Liver (tissue), 9 donors: ENCODE data around the gene HCK. TPM values are rescaled to one million over a fixed set of nuclear protein-coding genes. Genes with fewer than 3 reads are reported as not detected.
A peak's percentile ranks its signal among the peaks of the same experiment; 100 is the strongest.

ENCODE experiments used
- DNase-seq: peaks from one replicate; pipeline ENCODE4 v3.0.0-alpha.2; 2017; ENCODE audit warnings: low spot score
- H3K27ac ChIP-seq, 2 donors: one replicate each; pipeline ENCODE4 v1.7.0; 2013; ENCODE audit warnings: inconsistent platforms in 2 of 2, low read length in 2 of 2, control low read depth in 1 of 2, low read depth in 1 of 2, mild to moderate bottlenecking in 1 of 2
- H3K27me3 ChIP-seq, 4 donors: one replicate each; pipeline versions ENCODE4 v1.6.1 to v1.7.0; 2013; ENCODE audit warnings: low read length in 3 of 4, inconsistent platforms in 1 of 4, mild to moderate bottlenecking in 1 of 4, moderate library complexity in 1 of 4; ENCODE audit not compliant: control insufficient read depth in 4 of 4, insufficient read depth in 4 of 4
- H3K36me3 ChIP-seq, 4 donors: one replicate each; pipeline versions ENCODE4 v1.6.1 to v1.7.0; 2013; ENCODE audit warnings: low read length in 3 of 4, mild to moderate bottlenecking in 3 of 4, low read depth in 1 of 4, moderate library complexity in 1 of 4; ENCODE audit not compliant: control insufficient read depth in 4 of 4, insufficient read depth in 3 of 4
- H3K4me1 ChIP-seq, 4 donors: one replicate each; pipeline versions ENCODE4 v1.6.1 to v1.7.0; 2013; ENCODE audit warnings: low read length in 3 of 4, mild to moderate bottlenecking in 3 of 4, moderate library complexity in 1 of 4; ENCODE audit not compliant: control insufficient read depth in 4 of 4, insufficient read depth in 4 of 4
- H3K4me3 ChIP-seq, 3 donors: one replicate each; pipeline versions ENCODE4 v1.6.1 to v1.7.0; 2013; ENCODE audit warnings: low read length in 3 of 3, control low read depth in 1 of 3, low read depth in 1 of 3, mild to moderate bottlenecking in 1 of 3
- H3K9ac ChIP-seq, 2 donors: one replicate each; pipeline ENCODE4 v1.7.0; 2013; ENCODE audit warnings: low read length in 2 of 2, mild to moderate bottlenecking in 2 of 2, moderate library complexity in 2 of 2, control low read depth in 1 of 2, low read depth in 1 of 2
- H3K9me3 ChIP-seq, 4 donors: one replicate each; pipeline versions ENCODE4 v1.6.1 to v1.7.0; 2013; ENCODE audit warnings: low read length in 3 of 4; ENCODE audit not compliant: control insufficient read depth in 4 of 4
- EGR1 ChIP-seq, 2 donors: IDR thresholded peaks; 2 replicates each; pipeline ENCODE4 v1.6.1; 2016 to 2018; ENCODE audit warnings: antibody characterized with exemption in 2 of 2, low read depth in 2 of 2
- FOXA1 ChIP-seq: IDR thresholded peaks from 2 replicates; pipeline ENCODE4 v1.6.1; 2016; ENCODE audit warnings: antibody characterized with exemption
- FOXA2 ChIP-seq: IDR thresholded peaks from 2 replicates; pipeline ENCODE4 v1.6.1; 2016; ENCODE audit warnings: antibody characterized with exemption
- GABPA ChIP-seq, 2 donors: IDR thresholded peaks in 1 of 2; conservative IDR thresholded peaks in 1 of 2; 2 replicates each; pipeline ENCODE4 v1.6.1; 2016; ENCODE audit warnings: antibody characterized with exemption in 2 of 2, mild to moderate bottlenecking in 1 of 2, moderate library complexity in 1 of 2
- HNF4A ChIP-seq, 2 donors: conservative IDR thresholded peaks; 2 replicates each; pipeline ENCODE4 v1.6.1; 2016; ENCODE audit warnings: antibody characterized with exemption in 2 of 2, mild to moderate bottlenecking in 2 of 2
- HNF4G ChIP-seq: IDR thresholded peaks from 2 replicates; pipeline ENCODE4 v1.6.1; 2016; ENCODE audit warnings: antibody characterized with exemption
- JUND ChIP-seq, 2 donors: IDR thresholded peaks; 2 replicates each; pipeline ENCODE4 v1.6.1; 2016; ENCODE audit warnings: antibody characterized with exemption in 2 of 2
- MAX ChIP-seq: IDR thresholded peaks from 2 replicates; pipeline ENCODE4 v1.6.1; 2016; ENCODE audit warnings: antibody characterized with exemption
- NR2F2 ChIP-seq: IDR thresholded peaks from 2 replicates; pipeline ENCODE4 v1.6.1; 2016; ENCODE audit warnings: antibody characterized with exemption
- RAD21 ChIP-seq, 2 donors: IDR thresholded peaks; 2 replicates each; pipeline ENCODE4 v1.6.1; 2016; ENCODE audit warnings: antibody characterized with exemption in 2 of 2, mild to moderate bottlenecking in 2 of 2
- REST ChIP-seq: IDR thresholded peaks from 2 replicates; pipeline ENCODE4 v1.6.1; 2016; ENCODE audit warnings: antibody characterized with exemption, mild to moderate bottlenecking
- RXRA ChIP-seq, 2 donors: IDR thresholded peaks; 2 replicates each; pipeline ENCODE4 v1.6.1; 2017 to 2018; ENCODE audit warnings: antibody characterized with exemption in 2 of 2, mild to moderate bottlenecking in 1 of 2
- SP1 ChIP-seq: IDR thresholded peaks from 2 replicates; pipeline ENCODE4 v1.6.1; 2018; ENCODE audit warnings: antibody characterized with exemption, mild to moderate bottlenecking
- TAF1 ChIP-seq: conservative IDR thresholded peaks from 2 replicates; pipeline ENCODE4 v1.6.1; 2016; ENCODE audit warnings: antibody characterized with exemption, mild to moderate bottlenecking
- YY1 ChIP-seq: IDR thresholded peaks from 2 replicates; pipeline ENCODE4 v1.6.1; 2016; ENCODE audit warnings: antibody characterized with exemption, mild to moderate bottlenecking
- ZBTB33 ChIP-seq: IDR thresholded peaks from 2 replicates; pipeline ENCODE4 v1.6.1; 2016; ENCODE audit warnings: antibody characterized with exemption
- WGBS: extraction: QIAGEN DNeasy Blood & Tissue Kit; methylation state at CpG from one replicate; pipeline ENCODE4 v1.1.7; 2013; 5-methylcytosine and 5-hydroxymethylcytosine counted together
- polyA plus RNA-seq, 2 donors: library from polyadenylated mRNA; stranded (reverse) in 1 of 2; unstranded in 1 of 2; fragments of 200-250 nt in 1 of 2; fragments of >200 nt in 1 of 2; fragmentation: Nextera tagmentation in 1 of 2; extraction: Ambion mirVana in 1 of 2; gene quantifications; one replicate each; pipeline versions ENCODE4 v1.2.1 to v1.2.3, GENCODE V29; 2013 to 2015
- total RNA-seq, 2 donors: library from RNA; depleted of rRNA; stranded (reverse); fragments of >200 nt; gene quantifications; one replicate each; pipeline ENCODE4 v1.2.3, GENCODE V29; 2014
- TF ChIP-seq, protein P1 (sequence below): IDR thresholded peaks from 2 replicates; pipeline ENCODE4 v1.6.1; 2016; ENCODE audit warnings: antibody characterized with exemption
- TF ChIP-seq, protein P2 (sequence below): fragments of 150-350 bp; IDR thresholded peaks from 2 replicates; pipeline ENCODE4 v1.5.1; 2017; ENCODE audit warnings: improper control_type of control experiment, low read depth, low read length; ENCODE audit not compliant: missing input control
- donor health status: healthy.
- donor health status: healthy.
- donor health status: healthy.
- donor health status: healthy.
- donor health status: healthy.

The HCK gene
- total and polyA plus RNA-seq, 4 donors = 1.8 to 20.6 (median 10.2) TPM

DNA sequence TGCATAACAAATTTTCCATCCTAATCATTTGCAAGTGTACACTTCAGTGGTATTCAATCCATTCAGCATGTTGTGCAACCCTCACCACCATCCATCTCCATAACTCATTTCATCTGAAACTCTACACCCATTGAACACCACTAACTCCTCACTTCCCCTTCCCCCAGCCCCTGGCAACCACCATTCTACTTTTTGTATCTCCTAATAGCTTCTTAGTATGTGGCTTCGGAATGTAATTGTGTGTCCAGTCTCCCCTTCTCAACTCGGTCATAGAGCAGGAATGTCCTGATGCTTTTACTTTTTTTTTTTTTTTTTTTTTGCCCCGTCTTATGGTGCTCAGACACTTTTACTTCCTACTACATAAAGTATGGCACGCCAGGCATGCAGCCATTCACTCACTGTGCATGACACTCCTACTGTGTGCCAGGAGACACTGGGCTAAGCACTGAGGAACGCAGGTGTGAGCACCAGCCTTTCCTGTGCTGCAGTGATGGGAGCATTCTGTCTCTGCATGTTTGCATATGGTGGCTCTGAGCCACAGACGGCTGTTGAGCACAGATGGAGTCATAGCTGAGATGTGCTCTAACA, 15.3 kb downstream of the HCK start:
- no peaks in the 10 kb centered on the region for H3K36me3 ChIP-seq
- no peak overlapping the region for H3K4me3 ChIP-seq
- no peaks in the 10 kb centered on the region for H3K4me1 ChIP-seq
- DNase-seq = no peak
- 68% methylated on average over 6 of the region's 6 CpGs for WGBS
- H3K9ac ChIP-seq = no peak overlapping the region
- TF ChIP-seq FOXA1 (no peak), NR2F2 (no peak), MAX (no peak), HNF4A (conservative IDR thresholded peaks at IDR 0.05) (no peak), TAF1 (no peak), REST (no peak), FOXA2 (no peak), YY1 (no peak), HNF4G (no peak), JUND (IDR thresholded peaks at IDR 0.05) (no peak), EGR1 (IDR thresholded peaks at IDR 0.05; ENCODE audit: low read depth in 2 of 2) (no peak), RXRA (IDR thresholded peaks at IDR 0.05) (no peak), GABPA (IDR thresholded peaks at IDR 0.05 in 1 of 2, conservative IDR thresholded peaks at IDR 0.05 in 1 of 2) (no peak), ZBTB33 (no peak)
- TF ChIP-seq, protein P1, sequence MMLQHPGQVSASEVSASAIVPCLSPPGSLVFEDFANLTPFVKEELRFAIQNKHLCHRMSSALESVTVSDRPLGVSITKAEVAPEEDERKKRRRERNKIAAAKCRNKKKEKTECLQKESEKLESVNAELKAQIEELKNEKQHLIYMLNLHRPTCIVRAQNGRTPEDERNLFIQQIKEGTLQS = no peak
- TF ChIP-seq, protein P2, sequence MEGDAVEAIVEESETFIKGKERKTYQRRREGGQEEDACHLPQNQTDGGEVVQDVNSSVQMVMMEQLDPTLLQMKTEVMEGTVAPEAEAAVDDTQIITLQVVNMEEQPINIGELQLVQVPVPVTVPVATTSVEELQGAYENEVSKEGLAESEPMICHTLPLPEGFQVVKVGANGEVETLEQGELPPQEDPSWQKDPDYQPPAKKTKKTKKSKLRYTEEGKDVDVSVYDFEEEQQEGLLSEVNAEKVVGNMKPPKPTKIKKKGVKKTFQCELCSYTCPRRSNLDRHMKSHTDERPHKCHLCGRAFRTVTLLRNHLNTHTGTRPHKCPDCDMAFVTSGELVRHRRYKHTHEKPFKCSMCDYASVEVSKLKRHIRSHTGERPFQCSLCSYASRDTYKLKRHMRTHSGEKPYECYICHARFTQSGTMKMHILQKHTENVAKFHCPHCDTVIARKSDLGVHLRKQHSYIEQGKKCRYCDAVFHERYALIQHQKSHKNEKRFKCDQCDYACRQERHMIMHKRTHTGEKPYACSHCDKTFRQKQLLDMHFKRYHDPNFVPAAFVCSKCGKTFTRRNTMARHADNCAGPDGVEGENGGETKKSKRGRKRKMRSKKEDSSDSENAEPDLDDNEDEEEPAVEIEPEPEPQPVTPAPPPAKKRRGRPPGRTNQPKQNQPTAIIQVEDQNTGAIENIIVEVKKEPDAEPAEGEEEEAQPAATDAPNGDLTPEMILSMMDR = no peak
- no peaks in the 10 kb centered on the region for H3K27me3 ChIP-seq
- no peak overlapping the region for H3K27ac ChIP-seq
- H3K9me3 ChIP-seq = no peaks in the 10 kb centered on the region

GRCh38 chr20:32068174-32068573, 16.1 kb downstream of the HCK start:
- Histone ChIP-seq H3K9ac (no peak overlapping the region), H3K27ac (peak overlapping the region in 1 of 2 donors; percentile 37), H3K4me1 (no peaks in the 10 kb centered on the region), H3K4me3 (no peak overlapping the region), H3K27me3 (no peaks in the 10 kb centered on the region), H3K9me3 (no peaks in the 10 kb centered on the region), H3K36me3 (no peaks in the 10 kb centered on the region)
- DNase-seq = no peak
- WGBS = 100% methylated on average over 2 of the region's 2 CpGs
- no peak for TF ChIP-seq HNF4G
- no peak for TF ChIP-seq RAD21 (IDR thresholded peaks at IDR 0.05)
- TF ChIP-seq EGR1 (IDR thresholded peaks at IDR 0.05; ENCODE audit: low read depth in 2 of 2) = no peak
- no peak for TF ChIP-seq HNF4A (conservative IDR thresholded peaks at IDR 0.05)
- TF ChIP-seq YY1 = no peak
- no peak for TF ChIP-seq GABPA (IDR thresholded peaks at IDR 0.05 in 1 of 2, conservative IDR thresholded peaks at IDR 0.05 in 1 of 2)
- TF ChIP-seq MAX = no peak
- no peak for TF ChIP-seq SP1
- no peak for TF ChIP-seq FOXA2
- TF ChIP-seq JUND (IDR thresholded peaks at IDR 0.05) = no peak
- TF ChIP-seq TAF1 = no peak
- no peak for TF ChIP-seq NR2F2
- no peak for TF ChIP-seq FOXA1
- no peak for TF ChIP-seq ZBTB33
